Uterus (tissue), 4 donors: ENCODE data around the gene TADA2B. TPM values are rescaled to one million over a fixed set of nuclear protein-coding genes. Genes with fewer than 3 reads are reported as not detected.

Source experiments
- DNase-seq, 2 donors: peaks; one replicate each; pipeline ENCODE4 v3.0.0-alpha.2; 2019 to 2020
- H3K27ac ChIP-seq, 2 donors: fragments of 200-600 bp; sonication (generic); 1 replicate in 1 of 2; 2 replicates in 1 of 2; pipeline ENCODE4 v1.5.1; 2016 to 2018
- H3K27me3 ChIP-seq, 2 donors: fragments of 200-600 bp; sonication (generic); one replicate each; pipeline ENCODE4 v1.5.1; 2018 to 2019; ENCODE audit warnings: control low read depth in 1 of 2
- H3K36me3 ChIP-seq, 2 donors: fragments of 200-600 bp; sonication (generic); one replicate each; pipeline ENCODE4 v1.5.1; 2019; ENCODE audit warnings: control low read depth in 1 of 2
- H3K4me1 ChIP-seq, 2 donors: fragments of 200-600 bp; sonication (generic); one replicate each; pipeline ENCODE4 v1.5.1; 2018 to 2019; ENCODE audit warnings: control low read depth in 1 of 2
- H3K4me3 ChIP-seq, 2 donors: fragments of 200-600 bp; sonication (generic); 1 replicate in 1 of 2; 2 replicates in 1 of 2; pipeline ENCODE4 v1.5.1; 2018 to 2019; ENCODE audit warnings: mild to moderate bottlenecking in 1 of 2
- H3K9me3 ChIP-seq, 2 donors: fragments of 200-600 bp; sonication (generic); one replicate each; pipeline ENCODE4 v1.5.1; 2019; ENCODE audit warnings: control low read depth in 1 of 2
- POLR2A ChIP-seq, 2 donors: fragments of 450-650 bp; IDR thresholded peaks; one replicate each; pipeline ENCODE4 v1.6.1; 2016; ENCODE audit warnings: antibody characterized with exemption in 2 of 2, mild to moderate bottlenecking in 1 of 2, moderate library complexity in 1 of 2
- intact Hi-C: fragments of 100-400 bp; cut with DNase I; formaldehyde crosslinking; loops from one replicate; pipeline ENCODE4 v1.15.1; 2023; ENCODE audit warnings: low total_unique reads
- total RNA-seq, 4 donors: library from RNA; depleted of rRNA in 3 of 4; stranded (reverse); fragments of >200 nt in 3 of 4; gene quantifications; one replicate each; pipeline versions ENCODE4 v1.1.0 to v1.2.4, GENCODE V29; 2014 to 2023
- TF ChIP-seq, protein P1 (sequence below), 4 experiments: fragments of 200-600 bp in 2 of 4; fragments of 450-650 bp in 2 of 4; sonication (generic) in 2 of 4; IDR thresholded peaks; one replicate each; pipeline ENCODE4 v1.5.1; 2016 to 2019; ENCODE audit warnings: antibody characterized with exemption in 4 of 4, mild to moderate bottlenecking in 2 of 4, moderate library complexity in 1 of 4
- donor health status: DM: yes; HTN: yes; CAD: no.

The TADA2B gene
- total RNA-seq, 4 donors from 2014 or later: 14.1 to 24.0 (median 21.1) TPM

DNA sequence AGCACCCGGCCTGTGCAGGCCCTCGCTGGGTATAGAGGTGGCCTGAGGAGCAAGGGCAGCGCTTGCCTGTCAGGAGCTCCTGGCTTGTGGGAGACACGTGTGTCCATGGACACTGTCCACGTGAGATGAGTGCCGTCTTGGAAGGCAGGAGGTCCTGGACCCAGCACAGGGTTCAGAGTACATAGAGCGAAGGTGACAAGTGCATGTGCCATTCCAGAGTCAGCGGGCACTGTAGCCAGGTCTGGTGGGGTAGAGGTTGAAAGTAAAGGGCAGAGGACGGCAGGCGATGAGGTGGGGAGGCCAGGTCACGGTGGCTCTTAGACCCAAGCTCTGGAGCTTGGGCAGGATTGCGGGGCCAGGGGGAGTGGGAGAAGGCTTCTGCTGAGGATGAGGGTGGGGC lies 28.4 kb upstream of the TADA2B start:
- TF ChIP-seq POLR2A (IDR thresholded peaks at IDR 0.05): no peak
- TF ChIP-seq, protein P1, sequence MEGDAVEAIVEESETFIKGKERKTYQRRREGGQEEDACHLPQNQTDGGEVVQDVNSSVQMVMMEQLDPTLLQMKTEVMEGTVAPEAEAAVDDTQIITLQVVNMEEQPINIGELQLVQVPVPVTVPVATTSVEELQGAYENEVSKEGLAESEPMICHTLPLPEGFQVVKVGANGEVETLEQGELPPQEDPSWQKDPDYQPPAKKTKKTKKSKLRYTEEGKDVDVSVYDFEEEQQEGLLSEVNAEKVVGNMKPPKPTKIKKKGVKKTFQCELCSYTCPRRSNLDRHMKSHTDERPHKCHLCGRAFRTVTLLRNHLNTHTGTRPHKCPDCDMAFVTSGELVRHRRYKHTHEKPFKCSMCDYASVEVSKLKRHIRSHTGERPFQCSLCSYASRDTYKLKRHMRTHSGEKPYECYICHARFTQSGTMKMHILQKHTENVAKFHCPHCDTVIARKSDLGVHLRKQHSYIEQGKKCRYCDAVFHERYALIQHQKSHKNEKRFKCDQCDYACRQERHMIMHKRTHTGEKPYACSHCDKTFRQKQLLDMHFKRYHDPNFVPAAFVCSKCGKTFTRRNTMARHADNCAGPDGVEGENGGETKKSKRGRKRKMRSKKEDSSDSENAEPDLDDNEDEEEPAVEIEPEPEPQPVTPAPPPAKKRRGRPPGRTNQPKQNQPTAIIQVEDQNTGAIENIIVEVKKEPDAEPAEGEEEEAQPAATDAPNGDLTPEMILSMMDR (IDR thresholded peaks at IDR 0.05): no peak
- DNase-seq: no peak
- H3K4me1 ChIP-seq: no peaks in the 10 kb centered on the region
- no peak overlapping the region for H3K4me3 ChIP-seq
- intact Hi-C loops: no loop called here
- no peaks in the 10 kb centered on the region for H3K36me3 ChIP-seq
- H3K27ac ChIP-seq: no peak overlapping the region
- no peaks in the 10 kb centered on the region for H3K27me3 ChIP-seq
- no peaks in the 10 kb centered on the region for H3K9me3 ChIP-seq

DNA sequence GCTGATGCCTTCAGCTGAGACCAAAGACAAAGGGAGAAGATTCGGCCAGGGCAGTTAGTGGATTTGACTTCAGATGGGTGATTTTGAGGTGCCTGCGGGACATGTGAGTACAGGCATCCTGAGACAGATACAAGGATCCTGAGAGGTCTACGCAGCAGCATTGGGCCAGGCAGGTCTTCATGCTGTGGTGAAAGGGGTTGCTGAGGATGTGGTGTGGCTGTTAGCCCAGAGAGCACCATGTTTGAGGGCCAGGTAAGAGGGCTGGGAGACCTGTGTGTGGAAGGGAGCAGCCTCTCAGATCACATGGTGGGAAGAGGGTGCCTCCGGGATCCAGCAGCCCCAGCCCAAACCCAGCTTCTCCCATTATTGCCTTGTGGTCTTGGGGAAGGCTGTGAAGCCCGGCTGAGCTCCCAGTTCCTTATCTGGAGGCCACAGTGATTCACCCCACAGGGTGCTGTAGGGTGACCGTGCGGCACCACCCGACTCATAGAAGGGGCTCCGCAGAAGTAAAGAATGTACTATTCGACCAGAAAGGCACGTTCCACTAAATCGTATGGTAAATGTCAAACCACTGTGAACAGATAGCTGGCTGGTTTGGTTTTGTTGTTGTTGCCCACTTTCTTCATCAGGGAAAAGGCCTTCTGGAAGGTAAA lies 27.7 kb upstream of the TADA2B start:
- H3K27ac ChIP-seq: no peak overlapping the region
- no peaks in the 10 kb centered on the region for H3K4me1 ChIP-seq
- DNase-seq: no peak
- no peak for TF ChIP-seq POLR2A (IDR thresholded peaks at IDR 0.05)
- TF ChIP-seq, protein P1 (IDR thresholded peaks at IDR 0.05): no peak
- H3K4me3 ChIP-seq: no peak overlapping the region
- H3K9me3 ChIP-seq: no peaks in the 10 kb centered on the region
- intact Hi-C loops: no loop called here
- H3K36me3 ChIP-seq: no peaks in the 10 kb centered on the region
- no peaks in the 10 kb centered on the region for H3K27me3 ChIP-seq

GRCh38 chr4:7016086-7016485 lies 27.1 kb upstream of the TADA2B start:
- intact Hi-C loops: no loop called here
- no peaks in the 10 kb centered on the region for H3K27me3 ChIP-seq
- no peak overlapping the region for H3K27ac ChIP-seq
- no peak for DNase-seq
- no peaks in the 10 kb centered on the region for H3K4me1 ChIP-seq
- H3K36me3 ChIP-seq: no peaks in the 10 kb centered on the region
- TF ChIP-seq, protein P1 (IDR thresholded peaks at IDR 0.05): no peak
- no peak for TF ChIP-seq POLR2A (IDR thresholded peaks at IDR 0.05)
- H3K9me3 ChIP-seq: no peaks in the 10 kb centered on the region
- H3K4me3 ChIP-seq: no peak overlapping the region

DNA sequence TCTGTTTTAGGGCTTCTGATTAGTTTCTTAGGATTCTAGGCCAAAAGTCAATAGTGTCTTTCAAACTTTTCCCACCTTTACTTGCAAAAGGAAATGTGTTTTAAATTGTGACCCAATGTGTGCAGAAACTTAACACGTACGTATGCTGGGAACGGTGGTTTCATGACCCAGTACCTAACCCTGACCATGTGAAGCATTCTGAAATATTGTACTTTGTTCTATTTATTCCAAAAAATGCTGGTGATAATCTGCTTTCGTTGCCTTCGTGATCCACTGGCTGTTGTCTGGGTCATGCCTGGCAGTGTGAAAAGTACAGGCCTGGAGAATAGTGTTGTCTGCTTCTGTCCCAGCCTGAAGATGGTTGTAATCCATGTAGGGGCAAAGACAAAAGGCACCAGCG lies 26.7 kb upstream of the TADA2B start:
- intact Hi-C loops: no loop called here
- H3K27ac ChIP-seq: no peak overlapping the region
- H3K4me1 ChIP-seq: no peaks in the 10 kb centered on the region
- H3K27me3 ChIP-seq: no peaks in the 10 kb centered on the region
- no peak overlapping the region for H3K4me3 ChIP-seq
- H3K36me3 ChIP-seq: no peaks in the 10 kb centered on the region
- no peak for TF ChIP-seq POLR2A (IDR thresholded peaks at IDR 0.05)
- TF ChIP-seq, protein P1 (IDR thresholded peaks at IDR 0.05): no peak
- no peak for DNase-seq
- no peaks in the 10 kb centered on the region for H3K9me3 ChIP-seq

DNA sequence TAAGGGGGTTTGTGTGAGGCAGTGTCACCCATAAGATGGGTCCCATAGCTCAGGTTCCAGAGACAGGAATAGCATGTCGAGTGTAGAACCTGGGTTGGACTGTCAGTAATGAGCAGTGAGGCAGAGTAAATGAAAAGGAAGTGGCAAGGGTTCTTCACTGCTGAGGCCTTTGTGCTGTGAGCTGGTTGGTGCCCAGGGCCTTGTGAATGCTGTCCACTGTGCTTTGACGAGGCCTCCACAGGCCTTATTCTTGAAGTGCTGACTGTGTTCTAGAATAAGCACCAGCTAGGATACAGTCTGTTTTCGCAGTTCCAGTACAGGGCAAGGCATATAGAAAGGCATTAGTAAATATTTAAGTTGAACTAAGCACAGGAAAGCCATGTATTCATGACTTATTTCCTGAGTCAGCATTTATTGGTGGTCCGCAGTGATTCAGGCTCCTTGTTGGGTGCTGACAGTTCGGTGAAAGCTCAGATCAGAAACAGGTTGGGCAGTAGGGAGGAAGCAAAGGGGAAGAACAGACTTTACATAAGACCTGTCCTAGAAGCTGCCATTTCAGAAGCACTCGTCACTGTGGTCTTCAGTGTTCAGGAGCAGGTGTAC lies 25.6 kb upstream of the TADA2B start:
- Histone ChIP-seq H3K27ac (no peak overlapping the region), H3K36me3 (no peaks in the 10 kb centered on the region), H3K4me3 (no peak overlapping the region), H3K27me3 (no peaks in the 10 kb centered on the region), H3K9me3 (no peaks in the 10 kb centered on the region), H3K4me1 (no peaks in the 10 kb centered on the region)
- no peak for TF ChIP-seq POLR2A (IDR thresholded peaks at IDR 0.05)
- TF ChIP-seq, protein P1 (IDR thresholded peaks at IDR 0.05): no peak
- intact Hi-C loops: no loop called here
- DNase-seq: no peak
